NCI-H82 treated with DMSO at 0.1 percent for 48 hours (cell line): ENCODE data around the gene RAB25.
"Not testable (repeated sequence)": the region's sequence is repeated elsewhere in the genome, so short reads cannot be mapped to it uniquely, and the experiment has no call there.

ENCODE experiments used
- DNase-seq: peaks from one replicate; lab custom pipeline; 2025; ENCODE audit not compliant: unreplicated experiment; lab: John Stamatoyannopoulos, UW

RAB25 gene

DNA sequence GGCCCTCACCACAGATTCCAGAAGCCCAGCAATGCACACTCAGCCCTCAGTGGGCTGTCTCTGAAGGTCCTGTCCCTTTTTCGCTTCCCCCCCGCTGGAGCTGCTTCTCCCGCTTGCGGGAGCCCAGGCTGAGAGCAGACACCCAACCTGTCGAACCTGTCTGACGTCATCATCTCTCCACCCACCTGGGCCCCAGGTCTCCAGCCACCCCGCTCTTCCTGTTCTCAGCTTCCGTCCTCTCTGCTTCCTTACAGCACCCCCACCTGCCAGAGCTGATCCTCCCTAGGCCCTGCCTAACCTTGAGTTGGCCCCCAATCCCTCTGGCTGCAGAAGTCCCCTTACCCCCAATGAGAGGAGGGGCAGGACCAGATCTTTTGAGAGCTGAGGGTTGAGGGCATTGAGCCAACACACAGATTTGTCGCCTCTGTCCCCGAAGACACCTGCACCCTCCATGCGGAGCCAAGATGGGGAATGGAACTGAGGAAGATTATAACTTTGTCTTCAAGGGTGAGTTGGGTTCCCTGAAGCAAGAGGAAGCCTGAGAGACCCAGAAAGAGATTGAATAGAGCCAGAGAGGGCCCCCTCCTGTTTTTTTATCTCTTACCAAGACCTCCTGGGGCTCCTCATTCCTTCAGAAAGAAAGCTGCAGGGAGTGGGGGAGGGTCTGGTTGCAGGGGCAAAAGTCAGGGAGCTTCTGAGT is at the start of gene RAB25:
TSS of gene RAB25 (plus strand) at position 224 of the 700 bp plus-strand sequence. CDS start at position 465, 241 bp downstream.
- DNase-seq = no peak

DNA sequence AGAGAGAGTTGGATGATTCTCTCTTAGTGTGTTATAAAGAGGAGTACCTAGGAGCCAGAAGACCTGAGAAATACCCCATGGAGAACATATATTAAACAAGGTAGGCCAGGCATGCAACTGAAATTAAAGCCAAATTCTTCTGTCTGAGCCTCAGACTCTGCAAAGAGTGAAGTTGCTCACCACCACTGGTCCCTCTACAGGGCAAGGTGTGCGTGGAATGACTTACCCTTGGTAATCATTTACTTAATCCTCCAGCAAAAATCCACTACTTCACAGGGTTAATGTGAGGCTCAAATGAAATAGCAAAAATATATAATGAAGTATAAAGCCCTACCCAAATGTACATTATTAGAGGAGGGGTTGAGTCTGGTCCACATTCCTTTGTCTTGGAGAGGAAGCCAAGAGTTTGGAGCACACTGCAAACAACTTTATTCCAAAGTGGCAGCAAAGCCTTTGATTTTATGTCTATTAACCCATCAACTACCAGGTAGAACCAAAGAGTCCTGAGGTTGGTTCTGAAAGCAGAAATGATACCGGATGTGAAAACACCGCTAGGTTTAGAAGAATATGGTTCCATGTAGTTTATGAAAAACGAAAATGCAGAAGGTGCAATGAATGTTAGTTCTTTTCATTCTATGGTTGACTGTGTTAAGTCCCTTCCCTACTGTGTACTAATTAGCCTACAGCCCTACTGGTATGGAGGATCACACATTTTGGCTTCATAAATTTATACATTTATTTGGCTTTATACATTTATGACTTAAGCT is 48.7 kb upstream of the RAB25 start:
- DNase-seq = no peak

DNA sequence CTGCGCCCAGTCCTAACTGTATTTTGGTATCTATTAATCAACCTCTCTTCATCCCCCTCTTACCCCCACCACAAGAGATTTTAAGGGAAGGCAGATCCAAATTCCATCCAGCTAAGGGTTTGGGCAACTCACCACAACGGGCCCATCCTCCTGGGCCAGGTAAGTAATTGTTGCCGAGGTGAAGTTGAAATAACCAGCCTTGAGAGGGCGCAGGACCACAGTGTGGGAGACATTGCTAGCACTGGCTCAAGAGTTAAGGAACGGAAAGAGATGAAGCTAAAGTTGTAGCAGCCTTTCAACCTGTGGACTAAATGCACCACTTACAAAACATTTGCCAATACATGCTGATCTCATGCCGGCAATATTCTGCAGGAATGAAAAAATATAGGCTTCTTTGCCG is 46.1 kb upstream of the RAB25 start:
- DNase-seq = no peak

DNA sequence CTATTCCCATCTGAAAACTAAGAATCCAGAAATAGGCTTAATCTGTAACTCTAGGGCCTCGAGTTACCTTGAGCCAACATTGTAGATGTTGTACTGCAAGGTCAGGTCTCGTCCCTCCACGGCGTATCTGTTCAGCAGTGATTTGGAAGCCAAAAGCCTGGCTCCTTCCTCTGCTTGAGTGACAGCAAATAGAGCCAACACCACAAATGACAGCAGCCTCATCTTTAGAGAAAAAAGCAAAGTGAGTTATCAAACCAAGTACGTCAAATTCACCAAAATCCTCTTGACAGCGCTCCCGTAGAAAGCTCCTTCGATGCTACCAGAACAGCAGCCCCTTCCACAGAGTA is 41.0 kb upstream of the RAB25 start:
- no peak for DNase-seq

DNA sequence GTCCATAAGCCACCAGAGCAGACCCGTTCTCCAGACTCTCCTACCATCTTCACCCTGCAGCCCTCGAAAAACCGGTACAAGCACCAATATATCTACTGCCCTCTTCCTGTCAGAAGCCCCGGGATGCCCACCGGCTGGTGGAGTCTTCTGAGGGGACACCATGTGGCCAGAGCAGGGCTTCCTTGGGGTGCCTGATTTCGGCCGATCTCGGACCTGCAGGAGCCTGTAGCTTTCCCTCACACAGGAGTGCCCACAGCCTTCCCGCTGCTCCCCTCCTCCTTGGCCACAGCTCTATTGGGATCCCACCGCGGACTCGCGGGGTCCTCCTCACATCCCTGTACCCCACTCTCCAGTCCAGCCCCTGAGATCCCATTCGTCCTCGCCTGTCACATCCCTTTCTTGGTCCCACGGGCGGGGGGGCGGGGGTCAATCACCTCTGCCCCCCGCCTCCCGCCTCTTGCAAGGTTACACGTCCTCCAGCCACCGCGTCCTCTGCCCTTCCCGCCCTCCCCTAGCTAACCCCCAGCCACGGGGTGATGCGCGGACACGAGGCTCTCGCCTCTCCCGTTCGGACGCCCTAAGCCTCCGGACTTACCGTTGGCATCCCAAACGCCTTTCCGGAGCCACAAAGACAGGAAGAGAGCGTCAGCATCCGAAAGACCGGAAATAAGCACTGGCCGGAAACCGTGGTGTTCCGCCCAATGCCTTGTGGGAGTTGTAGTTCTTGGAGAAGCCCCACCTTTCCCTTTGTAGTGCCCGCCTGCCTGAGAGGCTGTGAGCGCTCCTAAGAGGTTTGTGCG is 40.5 kb upstream of the RAB25 start, which contains the start of gene SSR2:
TSS of gene SSR2 (minus strand) at position 659 of the 800 bp plus-strand sequence. CDS start 784 bp downstream, outside the sequence.
- peak; percentile 93 for DNase-seq

DNA sequence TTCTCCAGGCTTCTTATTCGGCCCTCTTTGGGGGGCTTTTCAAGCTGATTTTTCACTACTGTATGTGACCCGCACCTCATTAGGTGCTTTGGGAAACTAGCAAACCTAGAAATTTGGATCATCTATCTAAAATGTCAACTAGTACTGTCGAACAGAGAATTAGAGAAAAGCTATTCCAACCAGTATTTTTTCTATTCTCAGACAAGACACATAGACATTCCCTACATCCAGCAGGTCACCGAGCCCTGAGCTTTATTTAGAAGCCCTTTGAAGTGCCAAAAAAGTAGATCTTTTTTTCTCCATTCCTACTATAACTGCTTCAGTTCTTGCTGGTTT is 39.9 kb upstream of the RAB25 start:
- DNase-seq = no peak

DNA sequence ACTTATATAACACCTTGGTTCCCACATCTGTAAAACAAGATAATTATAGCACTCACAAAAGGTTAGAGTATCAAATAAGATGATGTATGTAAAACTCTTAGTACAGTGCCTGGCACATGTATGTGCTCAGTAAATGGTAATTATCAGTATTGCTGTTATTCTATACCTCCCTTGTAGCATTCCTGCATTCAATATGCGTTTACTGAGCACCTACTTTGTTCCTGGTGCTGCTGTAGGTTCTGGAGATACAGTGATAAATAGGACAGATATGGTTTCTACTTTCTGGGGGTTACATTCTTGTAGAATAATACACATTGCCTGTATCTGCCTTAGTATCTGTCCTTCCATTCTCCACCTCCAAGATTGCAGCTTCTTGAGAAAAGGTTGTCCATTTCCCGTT is 39.0 kb upstream of the RAB25 start:
- DNase-seq = no peak

DNA sequence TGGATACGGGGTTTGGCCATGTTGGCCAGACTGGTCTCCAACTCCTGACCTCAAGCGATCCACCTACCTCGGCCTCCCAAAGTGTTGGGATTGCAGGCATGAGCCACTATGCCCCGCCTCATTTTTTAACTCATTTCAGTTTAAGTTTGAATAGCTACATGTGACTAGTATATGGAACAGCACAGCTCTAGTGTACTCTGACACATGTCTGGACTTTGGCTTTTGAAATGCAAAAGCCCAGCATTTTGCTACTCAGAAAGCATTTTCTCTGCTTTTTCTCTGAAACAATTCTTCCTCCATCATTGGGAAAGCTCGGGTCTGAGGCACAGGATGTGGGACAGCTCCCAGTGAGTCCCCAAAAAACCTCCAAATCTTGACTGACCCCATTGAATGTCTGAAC is 36.2 kb upstream of the RAB25 start:
- no peak for DNase-seq

DNA sequence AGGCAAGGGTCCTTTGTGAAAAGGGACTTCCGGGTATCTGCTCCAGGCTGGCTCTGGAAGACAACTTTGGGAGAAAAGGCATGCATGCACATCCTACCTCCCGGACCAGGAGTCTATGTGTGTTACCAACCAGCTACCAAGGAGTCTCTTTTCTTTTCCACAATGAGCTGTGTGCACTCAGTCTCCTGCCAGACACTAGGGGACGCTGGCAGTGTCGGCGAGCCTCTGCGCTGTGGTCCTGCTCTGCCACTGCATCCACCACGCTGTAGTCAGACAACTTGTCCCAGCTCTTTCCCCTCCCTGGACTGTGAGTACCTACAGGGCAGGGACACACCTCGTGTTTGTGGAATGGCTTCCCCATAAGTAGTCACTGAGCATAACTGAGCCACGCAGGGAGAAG is 35.1 kb upstream of the RAB25 start:
- peak; percentile 54 for DNase-seq

DNA sequence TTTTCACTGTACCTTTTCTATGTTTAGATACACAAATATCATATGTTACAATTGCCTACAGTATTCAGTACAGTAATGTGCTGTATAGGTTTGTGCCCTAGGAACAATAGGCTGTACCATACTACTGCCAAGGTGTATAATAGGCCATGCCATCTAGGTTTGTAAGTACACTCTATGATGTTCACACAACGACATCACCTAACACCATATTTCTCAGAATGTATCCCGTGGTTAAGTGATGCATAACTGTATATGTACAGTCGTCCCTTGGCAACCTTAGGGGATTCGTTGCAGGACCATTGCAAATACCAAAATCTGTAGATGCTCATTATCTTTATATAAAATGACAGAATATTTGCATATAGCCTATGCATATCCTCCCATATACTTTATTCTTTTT is 34.4 kb upstream of the RAB25 start:
- DNase-seq = no peak

DNA sequence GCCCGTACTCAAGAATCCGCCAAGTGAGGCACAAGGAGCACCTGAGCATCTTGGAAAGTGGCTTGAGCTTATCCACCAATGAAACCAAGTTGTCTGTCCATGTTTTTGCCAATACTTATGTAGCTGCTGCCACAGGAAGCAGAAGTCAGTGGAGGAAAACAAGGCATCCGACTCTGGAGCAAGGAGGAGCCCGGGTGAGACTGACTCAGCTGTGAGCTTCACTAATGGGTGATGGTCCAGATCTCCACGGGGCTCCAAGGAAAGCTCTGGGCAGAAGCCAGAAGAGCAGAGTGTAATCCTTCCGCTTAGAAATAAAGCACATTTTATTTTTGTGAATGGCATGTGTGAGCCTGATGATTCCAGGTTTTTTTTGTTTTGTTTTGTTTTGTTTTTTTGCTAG is 27.9 kb upstream of the RAB25 start:
- DNase-seq = no peak

DNA sequence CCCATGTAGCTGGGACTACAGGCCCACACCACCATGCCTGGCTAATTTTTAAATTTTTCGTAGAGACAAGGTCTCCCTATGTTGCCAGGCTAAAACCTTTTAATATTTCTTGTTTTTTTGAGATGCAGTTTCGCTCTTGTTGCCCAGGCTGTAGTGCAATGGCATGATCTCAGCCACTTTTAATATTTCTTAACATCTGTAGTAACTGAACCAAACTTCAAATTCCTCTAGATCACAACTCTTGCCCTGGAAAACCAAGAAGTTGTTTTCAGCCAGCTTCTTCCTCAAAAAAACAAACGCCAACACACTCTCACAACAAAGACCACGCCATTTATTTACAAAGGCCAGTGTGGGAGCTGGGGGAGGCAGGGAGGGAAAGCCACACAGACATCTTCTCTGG is 26.0 kb upstream of the RAB25 start:
- DNase-seq = not testable (repeated sequence)

DNA sequence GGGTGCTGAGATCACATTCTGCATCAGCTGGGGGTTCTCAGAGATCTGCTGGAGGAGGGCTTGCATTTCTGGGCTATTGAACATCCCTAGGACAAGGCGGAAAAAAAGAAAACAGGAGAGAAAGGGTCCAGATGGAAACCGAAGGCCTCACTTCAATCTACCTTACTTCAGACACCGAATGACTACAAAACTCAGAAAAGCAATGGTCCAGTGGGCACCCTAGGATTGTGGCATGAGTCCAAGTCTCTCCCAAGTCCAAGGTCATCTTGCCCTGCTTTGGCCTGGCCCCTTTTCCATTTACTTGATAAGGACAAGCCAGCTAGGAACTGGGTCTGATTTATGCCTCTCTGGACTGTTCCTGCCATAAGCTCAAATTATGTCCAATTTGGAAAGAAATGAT is 18.1 kb upstream of the RAB25 start:
- no peak for DNase-seq

DNA sequence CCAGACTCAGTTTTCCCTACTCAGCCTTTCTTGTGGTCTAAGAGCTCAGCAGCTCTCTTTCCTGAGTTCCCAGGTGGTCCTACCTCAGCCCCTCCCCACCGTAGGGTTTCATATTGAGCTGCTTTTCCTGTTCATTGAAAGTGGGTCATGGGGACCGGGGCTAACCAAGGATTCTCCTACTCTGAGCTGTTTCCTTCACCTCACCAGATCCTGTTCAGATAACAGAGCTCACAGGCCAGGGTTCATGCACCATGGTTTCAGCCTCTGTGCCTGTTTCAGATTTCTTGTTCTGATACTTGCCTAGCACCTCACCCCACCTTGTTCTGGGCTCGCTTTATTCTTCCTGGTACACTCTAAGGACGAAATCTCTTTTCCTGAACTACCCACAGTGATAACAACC is 15.9 kb upstream of the RAB25 start:
- DNase-seq = no peak

DNA sequence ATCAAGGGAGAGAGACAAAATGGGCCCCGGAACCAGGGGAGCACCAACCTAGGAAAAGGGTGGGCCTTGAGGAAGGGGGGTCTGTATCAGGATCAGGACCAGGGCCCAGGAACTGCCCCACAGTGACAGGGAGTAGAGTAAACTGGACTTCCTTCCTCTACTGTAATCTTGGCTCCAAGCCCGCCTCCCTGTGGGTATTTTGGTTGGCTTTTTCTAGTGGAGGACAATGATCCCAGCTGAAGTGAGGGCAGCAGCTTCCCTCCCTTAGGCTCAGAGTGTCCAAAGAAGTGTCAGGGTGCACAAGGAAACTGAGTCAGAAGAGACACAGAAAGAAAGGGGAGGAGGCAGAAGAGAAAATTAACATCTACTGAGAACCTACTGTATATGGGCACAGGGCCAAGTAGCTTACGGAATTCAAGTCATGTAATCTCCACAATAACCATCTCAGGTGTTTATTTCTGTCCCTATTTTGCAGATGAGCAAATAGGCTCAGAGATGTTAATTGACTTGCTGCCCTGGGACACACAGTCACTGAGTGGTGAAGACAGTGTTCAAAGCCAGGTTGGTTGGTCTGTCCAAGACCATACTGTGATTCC is 12.2 kb upstream of the RAB25 start:
- DNase-seq = no peak

DNA sequence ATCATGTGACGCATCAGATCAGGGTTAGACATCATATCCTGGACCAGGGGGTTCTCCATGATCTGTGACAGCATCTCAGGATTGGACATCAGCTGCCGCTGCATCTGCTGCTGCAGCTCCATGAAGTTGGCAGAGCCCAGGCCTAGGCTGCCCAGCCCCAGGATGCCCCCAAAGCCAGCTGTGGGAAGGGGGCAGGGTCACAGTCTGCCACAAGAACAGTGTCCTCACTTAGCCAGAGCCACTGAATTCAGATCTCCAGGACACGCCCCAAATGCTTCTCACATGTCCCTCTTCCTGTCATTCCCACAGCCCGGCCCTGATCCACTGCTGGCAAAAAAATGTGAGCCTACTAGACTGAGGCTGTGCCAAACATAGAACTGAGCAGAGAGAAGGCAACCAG is 10.6 kb upstream of the RAB25 start:
- no peak for DNase-seq

DNA sequence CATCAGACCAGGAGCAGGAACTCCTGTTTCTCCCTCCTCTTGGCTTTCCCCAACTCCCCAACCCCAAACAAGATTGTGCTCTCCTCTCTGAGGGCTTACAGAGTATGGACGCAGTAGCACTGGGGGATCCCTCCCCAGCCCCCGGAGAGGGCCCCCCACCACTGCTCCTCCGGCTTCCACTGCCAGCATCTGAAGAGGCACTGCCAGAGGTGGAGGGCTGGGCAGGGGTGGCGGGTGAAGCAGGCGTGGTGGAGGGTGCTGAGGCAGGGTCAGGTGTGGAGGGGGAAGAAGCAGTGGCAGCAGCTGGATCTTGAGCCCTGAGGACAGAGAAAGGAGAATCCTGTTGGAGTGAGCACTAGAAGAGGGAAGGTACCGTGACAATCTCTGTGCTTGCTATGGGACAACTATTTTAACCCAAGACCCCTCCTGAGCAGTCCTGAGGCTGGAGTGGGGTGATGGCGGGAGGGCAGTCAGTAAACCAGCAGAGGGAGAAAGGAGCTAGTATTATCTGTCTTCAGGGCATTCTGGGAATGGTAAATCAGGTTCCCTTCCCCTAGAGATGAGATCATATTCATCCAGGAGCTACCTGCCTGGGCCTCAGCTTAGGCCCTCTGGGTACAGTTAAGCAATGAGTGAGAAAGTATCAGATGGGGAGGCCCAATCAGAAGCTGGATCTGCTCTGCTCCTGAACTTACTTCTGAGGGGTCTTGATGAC is 9.8 kb upstream of the RAB25 start:
- no peak for DNase-seq

DNA sequence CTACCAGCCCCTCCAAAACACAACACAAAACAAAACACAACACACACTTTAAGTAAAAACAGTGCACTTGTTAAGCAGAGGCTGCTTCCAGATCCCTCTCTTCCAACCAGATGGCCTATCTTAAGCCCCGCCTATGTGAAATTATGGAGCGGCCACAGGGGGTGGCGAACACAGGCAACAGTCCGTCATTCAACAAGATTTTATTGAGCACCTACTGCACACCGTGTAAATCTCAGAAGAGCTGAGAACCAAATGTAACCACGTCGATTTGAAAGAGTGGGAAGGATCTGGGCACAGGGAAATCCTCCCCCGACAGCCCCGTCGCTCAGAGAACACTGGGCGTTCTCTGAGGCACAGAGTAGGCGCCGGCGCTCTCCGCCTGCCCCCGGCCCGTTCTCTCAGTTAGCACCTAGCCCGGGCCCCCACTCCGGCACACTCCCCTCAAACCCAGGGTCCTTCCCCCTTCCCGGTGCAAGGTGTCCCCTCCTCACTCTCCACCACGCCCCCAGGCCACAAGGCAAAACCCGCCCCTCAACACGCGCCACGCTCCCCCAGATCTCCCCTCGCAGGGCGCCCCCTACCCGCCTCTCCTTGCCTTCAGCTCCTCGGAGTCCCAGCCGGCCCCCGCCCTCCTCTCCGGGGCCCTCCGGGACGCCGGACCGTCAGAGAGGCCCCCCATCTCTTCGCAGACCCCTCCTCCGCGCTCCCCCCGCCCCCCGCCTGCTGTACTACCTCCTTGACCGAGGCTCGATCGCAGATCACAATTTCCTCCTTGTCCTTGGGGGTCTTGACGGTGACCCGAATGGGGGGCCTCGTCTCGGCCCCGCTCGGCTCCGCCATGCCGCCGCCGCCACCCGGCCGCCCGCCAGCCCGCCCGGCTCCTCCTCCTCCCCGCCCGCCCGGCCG is 7.8 kb upstream of the RAB25 start:
- peak; percentile 63 for DNase-seq

DNA sequence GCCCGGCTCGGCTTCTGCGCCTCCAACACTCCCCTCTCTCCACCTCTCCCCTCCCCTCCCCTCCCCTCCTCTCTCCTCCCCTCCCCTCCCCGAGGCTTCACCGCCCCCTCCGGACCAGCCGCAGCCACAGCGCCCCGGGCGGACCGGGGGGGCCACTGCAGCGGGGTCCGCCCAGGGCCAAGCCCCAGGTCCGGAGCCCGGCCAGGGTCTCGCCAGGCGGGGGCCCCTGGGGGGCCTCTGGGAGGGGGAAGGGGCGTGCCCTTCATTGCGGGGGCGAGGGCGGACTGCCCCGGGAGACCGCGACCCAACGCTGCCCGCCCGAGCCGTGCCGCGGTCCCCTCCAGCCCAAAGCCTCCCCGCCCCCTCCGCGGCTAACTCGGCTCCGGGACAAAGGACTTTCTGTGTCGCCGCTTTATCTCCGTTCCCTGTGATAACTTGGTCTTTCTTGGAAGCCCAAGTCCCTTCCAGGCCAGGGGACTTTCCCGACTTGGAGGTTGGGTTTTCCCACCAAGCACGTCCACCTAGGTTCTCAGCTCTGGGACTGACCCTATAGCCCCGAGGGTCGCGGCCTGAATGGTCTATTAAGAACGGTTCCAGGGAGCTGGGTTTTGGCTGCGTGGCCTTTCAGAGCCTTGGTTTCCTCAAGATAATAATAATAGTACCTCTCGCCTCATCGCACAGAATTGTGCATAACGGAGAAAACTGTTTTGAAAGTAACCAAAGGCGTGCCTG is 7.0 kb upstream of the RAB25 start, which contains the start of gene UBQLN4:
TSS of gene UBQLN4 (minus strand) at position 31 of the 732 bp plus-strand sequence. CDS start 97 bp downstream, outside the sequence.
- peak; percentile 70 for DNase-seq
